ENCODE results near the gene B3GNT9. TPM values are rescaled to one million over a fixed set of nuclear protein-coding genes. Genes with fewer than 3 reads are reported as not detected.
A peak's percentile ranks its signal among the peaks of the same experiment; 100 is the strongest.

B3GNT9 gene
- total and polyA plus RNA-seq, 2 of the 8 experiments (the other 6 are each of a cell fraction or from before 2014, with no cell fraction given) = 3.5 to 9.0 TPM

DNA sequence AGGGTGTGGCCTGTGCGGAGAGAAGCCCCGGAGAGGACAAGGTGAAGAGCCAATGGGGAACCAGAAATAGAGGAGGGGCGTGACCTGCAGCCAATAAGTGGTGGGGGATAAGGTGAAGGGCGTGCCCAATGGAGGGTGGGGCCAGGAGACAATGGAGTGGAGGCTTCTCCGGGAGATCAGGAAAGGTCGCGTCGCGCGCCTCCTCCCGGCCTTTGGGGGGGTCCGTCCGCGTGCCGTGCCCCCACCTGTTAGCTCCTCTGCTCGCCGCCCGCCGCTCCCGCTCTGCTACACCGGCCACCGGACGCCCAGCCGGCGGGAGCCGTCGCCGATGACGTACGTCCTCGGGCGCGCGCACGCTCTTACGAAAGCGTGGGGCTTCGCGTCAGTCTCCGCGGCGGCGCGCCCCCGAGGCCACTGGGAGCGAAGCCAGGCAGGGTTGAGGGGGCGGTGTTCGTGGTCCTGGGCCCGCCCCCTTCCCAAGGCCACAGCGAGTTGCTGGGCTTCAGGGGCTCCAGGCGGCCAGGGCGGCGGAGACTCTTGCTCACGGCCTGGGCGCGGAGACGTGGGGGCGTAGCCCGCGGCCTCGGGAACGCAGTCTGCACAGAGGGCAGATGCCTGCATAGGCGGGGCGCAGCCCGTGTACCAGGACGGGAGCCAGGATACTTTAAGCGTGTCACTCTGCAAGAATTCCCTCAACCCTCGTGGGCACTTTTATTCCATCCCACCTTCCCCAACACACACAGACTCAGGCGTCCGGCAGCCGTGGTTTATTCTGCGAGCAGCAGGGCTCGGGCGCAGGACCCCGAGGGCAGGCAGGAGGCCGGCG, 33.0 kb upstream of the B3GNT9 start, which contains the start of gene MATCAP1 (continued):
- TF ChIP-seq, protein P1, sequence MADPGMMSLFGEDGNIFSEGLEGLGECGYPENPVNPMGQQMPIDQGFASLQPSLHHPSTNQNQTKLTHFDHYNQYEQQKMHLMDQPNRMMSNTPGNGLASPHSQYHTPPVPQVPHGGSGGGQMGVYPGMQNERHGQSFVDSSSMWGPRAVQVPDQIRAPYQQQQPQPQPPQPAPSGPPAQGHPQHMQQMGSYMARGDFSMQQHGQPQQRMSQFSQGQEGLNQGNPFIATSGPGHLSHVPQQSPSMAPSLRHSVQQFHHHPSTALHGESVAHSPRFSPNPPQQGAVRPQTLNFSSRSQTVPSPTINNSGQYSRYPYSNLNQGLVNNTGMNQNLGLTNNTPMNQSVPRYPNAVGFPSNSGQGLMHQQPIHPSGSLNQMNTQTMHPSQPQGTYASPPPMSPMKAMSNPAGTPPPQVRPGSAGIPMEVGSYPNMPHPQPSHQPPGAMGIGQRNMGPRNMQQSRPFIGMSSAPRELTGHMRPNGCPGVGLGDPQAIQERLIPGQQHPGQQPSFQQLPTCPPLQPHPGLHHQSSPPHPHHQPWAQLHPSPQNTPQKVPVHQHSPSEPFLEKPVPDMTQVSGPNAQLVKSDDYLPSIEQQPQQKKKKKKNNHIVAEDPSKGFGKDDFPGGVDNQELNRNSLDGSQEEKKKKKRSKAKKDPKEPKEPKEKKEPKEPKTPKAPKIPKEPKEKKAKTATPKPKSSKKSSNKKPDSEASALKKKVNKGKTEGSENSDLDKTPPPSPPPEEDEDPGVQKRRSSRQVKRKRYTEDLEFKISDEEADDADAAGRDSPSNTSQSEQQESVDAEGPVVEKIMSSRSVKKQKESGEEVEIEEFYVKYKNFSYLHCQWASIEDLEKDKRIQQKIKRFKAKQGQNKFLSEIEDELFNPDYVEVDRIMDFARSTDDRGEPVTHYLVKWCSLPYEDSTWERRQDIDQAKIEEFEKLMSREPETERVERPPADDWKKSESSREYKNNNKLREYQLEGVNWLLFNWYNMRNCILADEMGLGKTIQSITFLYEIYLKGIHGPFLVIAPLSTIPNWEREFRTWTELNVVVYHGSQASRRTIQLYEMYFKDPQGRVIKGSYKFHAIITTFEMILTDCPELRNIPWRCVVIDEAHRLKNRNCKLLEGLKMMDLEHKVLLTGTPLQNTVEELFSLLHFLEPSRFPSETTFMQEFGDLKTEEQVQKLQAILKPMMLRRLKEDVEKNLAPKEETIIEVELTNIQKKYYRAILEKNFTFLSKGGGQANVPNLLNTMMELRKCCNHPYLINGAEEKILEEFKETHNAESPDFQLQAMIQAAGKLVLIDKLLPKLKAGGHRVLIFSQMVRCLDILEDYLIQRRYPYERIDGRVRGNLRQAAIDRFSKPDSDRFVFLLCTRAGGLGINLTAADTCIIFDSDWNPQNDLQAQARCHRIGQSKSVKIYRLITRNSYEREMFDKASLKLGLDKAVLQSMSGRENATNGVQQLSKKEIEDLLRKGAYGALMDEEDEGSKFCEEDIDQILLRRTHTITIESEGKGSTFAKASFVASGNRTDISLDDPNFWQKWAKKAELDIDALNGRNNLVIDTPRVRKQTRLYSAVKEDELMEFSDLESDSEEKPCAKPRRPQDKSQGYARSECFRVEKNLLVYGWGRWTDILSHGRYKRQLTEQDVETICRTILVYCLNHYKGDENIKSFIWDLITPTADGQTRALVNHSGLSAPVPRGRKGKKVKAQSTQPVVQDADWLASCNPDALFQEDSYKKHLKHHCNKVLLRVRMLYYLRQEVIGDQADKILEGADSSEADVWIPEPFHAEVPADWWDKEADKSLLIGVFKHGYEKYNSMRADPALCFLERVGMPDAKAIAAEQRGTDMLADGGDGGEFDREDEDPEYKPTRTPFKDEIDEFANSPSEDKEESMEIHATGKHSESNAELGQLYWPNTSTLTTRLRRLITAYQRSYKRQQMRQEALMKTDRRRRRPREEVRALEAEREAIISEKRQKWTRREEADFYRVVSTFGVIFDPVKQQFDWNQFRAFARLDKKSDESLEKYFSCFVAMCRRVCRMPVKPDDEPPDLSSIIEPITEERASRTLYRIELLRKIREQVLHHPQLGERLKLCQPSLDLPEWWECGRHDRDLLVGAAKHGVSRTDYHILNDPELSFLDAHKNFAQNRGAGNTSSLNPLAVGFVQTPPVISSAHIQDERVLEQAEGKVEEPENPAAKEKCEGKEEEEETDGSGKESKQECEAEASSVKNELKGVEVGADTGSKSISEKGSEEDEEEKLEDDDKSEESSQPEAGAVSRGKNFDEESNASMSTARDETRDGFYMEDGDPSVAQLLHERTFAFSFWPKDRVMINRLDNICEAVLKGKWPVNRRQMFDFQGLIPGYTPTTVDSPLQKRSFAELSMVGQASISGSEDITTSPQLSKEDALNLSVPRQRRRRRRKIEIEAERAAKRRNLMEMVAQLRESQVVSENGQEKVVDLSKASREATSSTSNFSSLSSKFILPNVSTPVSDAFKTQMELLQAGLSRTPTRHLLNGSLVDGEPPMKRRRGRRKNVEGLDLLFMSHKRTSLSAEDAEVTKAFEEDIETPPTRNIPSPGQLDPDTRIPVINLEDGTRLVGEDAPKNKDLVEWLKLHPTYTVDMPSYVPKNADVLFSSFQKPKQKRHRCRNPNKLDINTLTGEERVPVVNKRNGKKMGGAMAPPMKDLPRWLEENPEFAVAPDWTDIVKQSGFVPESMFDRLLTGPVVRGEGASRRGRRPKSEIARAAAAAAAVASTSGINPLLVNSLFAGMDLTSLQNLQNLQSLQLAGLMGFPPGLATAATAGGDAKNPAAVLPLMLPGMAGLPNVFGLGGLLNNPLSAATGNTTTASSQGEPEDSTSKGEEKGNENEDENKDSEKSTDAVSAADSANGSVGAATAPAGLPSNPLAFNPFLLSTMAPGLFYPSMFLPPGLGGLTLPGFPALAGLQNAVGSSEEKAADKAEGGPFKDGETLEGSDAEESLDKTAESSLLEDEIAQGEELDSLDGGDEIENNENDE (IDR thresholded peaks at IDR 0.05; ENCODE audit: insufficient replicate concordance, low read length) = no peak
- TF ChIP-seq CHD1 (IDR thresholded peaks at IDR 0.05; ENCODE audit: low read depth, low read length) = no peak
- no peak for TF ChIP-seq HDAC6 (IDR thresholded peaks at IDR 0.05; ENCODE audit: low read depth, low read length)
- no peak for TF ChIP-seq SIX5 (IDR thresholded peaks at IDR 0.05; ENCODE audit: low read depth, low read length)
- no peak for TF ChIP-seq RFX5 (IDR thresholded peaks at IDR 0.05; ENCODE audit: borderline replicate concordance, low read depth, low read length)
- no peak for TF ChIP-seq BCL11A (IDR thresholded peaks at IDR 0.05; ENCODE audit: low read depth in 2 of 2, low read length in 2 of 2)
- TF ChIP-seq MAX (IDR thresholded peaks at IDR 0.05) = peak; percentile 52
- peak; percentile 62 for TF ChIP-seq TAF1 (IDR thresholded peaks at IDR 0.05; ENCODE audit: low read depth, low read length)
- no peak for TF ChIP-seq POU5F1 (IDR thresholded peaks at IDR 0.05; ENCODE audit: low read depth, low read length)
- no peak for TF ChIP-seq ZNF274 (IDR thresholded peaks at IDR 0.05; ENCODE audit: borderline replicate concordance, extremely low read depth, low read length)
